H1 (cell line): ENCODE measurements around the gene RSAD2. TPM values are rescaled to one million over a fixed set of nuclear protein-coding genes. Genes with fewer than 3 reads are reported as not detected.

Source experiments
- CTCF ChIA-PET: fragments of 300-600 bp; sonication (Branson Sonifier 250); formaldehyde crosslinking; loops from one replicate; lab custom pipeline; 2021; ENCODE audit not compliant: partially characterized antibody; lab: Charles Lee
- POLR2A ChIA-PET: fragments of 300-600 bp; sonication (Branson Sonifier 250); formaldehyde crosslinking; loops from one replicate; lab custom pipeline; 2021; ENCODE audit warnings: inconsistent platforms; ENCODE audit not compliant: partially characterized antibody; lab: Charles Lee
- DNase-seq, 2 experiments: peaks; one replicate each; pipeline versions ENCODE4 v3.0.0 to v3.0.0-alpha.2; 2010 to 2022; ENCODE audit warnings: low spot score in 2 of 2, low read depth in 1 of 2, mixed read lengths in 1 of 2
- FAIRE-seq: peaks from 2 replicates; lab custom pipeline; 2011; peaks lifted over from hg19 to GRCh38; lab: Jason Lieb, UNC
- H2AFZ ChIP-seq: 2 replicates; pipeline ENCODE4 v1.8.1; 2012; ENCODE audit warnings: low read length, inconsistent platforms
- H2AK5ac ChIP-seq: 2 replicates; pipeline ENCODE4 v1.6.1; 2013; ENCODE audit warnings: low read depth, low read length
- H2BK120ac ChIP-seq: replicated peaks from 2 replicates; pipeline ENCODE3; 2013; ENCODE audit warnings: low read depth, low read length, inconsistent platforms
- H2BK12ac ChIP-seq: 2 replicates; pipeline ENCODE4 v1.6.1; 2013; ENCODE audit warnings: low read depth, low read length
- H2BK15ac ChIP-seq: 2 replicates; pipeline ENCODE4 v1.6.1; 2013; ENCODE audit warnings: low read length
- H2BK20ac ChIP-seq: 2 replicates; pipeline ENCODE4 v1.6.1; 2013; ENCODE audit warnings: low read length
- H2BK5ac ChIP-seq: 2 replicates; pipeline ENCODE4 v1.6.1; 2013; ENCODE audit warnings: low read depth, low read length
- H3K14ac ChIP-seq: 2 replicates; pipeline ENCODE4 v1.6.1; 2013; ENCODE audit warnings: inconsistent platforms; ENCODE audit not compliant: insufficient read length
- H3K18ac ChIP-seq: 2 replicates; pipeline ENCODE4 v1.6.1; 2013; ENCODE audit warnings: low read length; ENCODE audit errors: extremely low read depth
- H3K23ac ChIP-seq: 2 replicates; pipeline ENCODE4 v1.6.1; 2013; ENCODE audit warnings: inconsistent platforms; ENCODE audit not compliant: insufficient read length
- H3K23me2 ChIP-seq: 2 replicates; pipeline ENCODE4 v1.6.1; 2013; ENCODE audit warnings: low read depth, low read length
- H3K27ac ChIP-seq: 2 replicates; pipeline ENCODE4 v1.6.1; 2011; ENCODE audit warnings: low read depth, low read length, inconsistent platforms
- H3K27me3 ChIP-seq, 4 experiments: replicated peaks in 1 of 4; 1 replicate in 1 of 4; 2 replicates in 3 of 4; pipeline versions ENCODE4 v1.6.1 to v1.8.1; 2011 to 2013; ENCODE audit warnings: low read length in 3 of 4, mild to moderate bottlenecking in 3 of 4, inconsistent platforms in 2 of 4, mixed read lengths in 2 of 4, moderate library complexity in 1 of 4; ENCODE audit not compliant: control insufficient read depth in 3 of 4, insufficient read depth in 3 of 4; ENCODE audit errors: extremely low read depth in 1 of 4
- H3K36me3 ChIP-seq, 4 experiments: 2 replicates each; pipeline versions ENCODE4 v1.6.1 to v1.8.1; 2011 to 2013; ENCODE audit warnings: mild to moderate bottlenecking in 4 of 4, low read length in 3 of 4, moderate library complexity in 2 of 4, control low read depth in 1 of 4, inconsistent platforms in 1 of 4; ENCODE audit not compliant: insufficient read depth in 4 of 4, control insufficient read depth in 2 of 4
- H3K4ac ChIP-seq: replicated peaks from 2 replicates; pipeline ENCODE3; 2013; ENCODE audit warnings: low read length, low read depth, mixed read lengths, inconsistent platforms; ENCODE audit not compliant: insufficient read length
- H3K4me1 ChIP-seq, 4 experiments: replicated peaks in 1 of 4; 1 replicate in 1 of 4; 2 replicates in 3 of 4; pipeline versions ENCODE4 v1.6.1 to v1.8.1; 2011 to 2013; ENCODE audit warnings: low read length in 3 of 4, inconsistent platforms in 2 of 4, mixed read lengths in 1 of 4; ENCODE audit not compliant: insufficient read depth in 4 of 4, control insufficient read depth in 3 of 4
- H3K4me2 ChIP-seq, 2 experiments: 2 replicates each; pipeline versions ENCODE4 v1.6.1 to v1.8.1; 2011 to 2013; ENCODE audit warnings: low read depth in 2 of 2, low read length in 2 of 2, control low read depth in 1 of 2, inconsistent platforms in 1 of 2, mild to moderate bottlenecking in 1 of 2; ENCODE audit not compliant: insufficient read depth in 1 of 2
- H3K4me3 ChIP-seq, 4 experiments: fragments of 200-600, 300-600 bp in 1 of 4; sonication (generic), shearing (Covaris generic), sonication (Bioruptor Twin) in 1 of 4; 2 replicates each; pipeline versions ENCODE4 v1.5.1 to v1.8.1; 2011 to 2016; ENCODE audit warnings: low read length in 4 of 4, low read depth in 3 of 4, control low read depth in 2 of 4, inconsistent platforms in 2 of 4, mild to moderate bottlenecking in 2 of 4, mixed read lengths in 1 of 4, moderate library complexity in 1 of 4; ENCODE audit not compliant: insufficient read depth in 2 of 4; ENCODE audit errors: extremely low read depth in 1 of 4
- H3K56ac ChIP-seq: replicated peaks from 2 replicates; pipeline ENCODE3; 2013; ENCODE audit warnings: low read depth, mild to moderate bottlenecking, mixed read lengths, low read length, inconsistent platforms; ENCODE audit not compliant: insufficient read length
- H3K79me1 ChIP-seq: 2 replicates; pipeline ENCODE4 v1.6.1; 2013; ENCODE audit warnings: low read depth, low read length, control low read depth
- H3K79me2 ChIP-seq, 2 experiments: 2 replicates each; pipeline versions ENCODE4 v1.6.1 to v1.8.1; 2012 to 2013; ENCODE audit warnings: low read length in 2 of 2, mild to moderate bottlenecking in 2 of 2, inconsistent platforms in 1 of 2; ENCODE audit not compliant: insufficient read depth in 2 of 2, control insufficient read depth in 1 of 2
- H3K9ac ChIP-seq, 4 experiments: replicated peaks in 1 of 4; 1 replicate in 1 of 4; 2 replicates in 3 of 4; pipeline versions ENCODE4 v1.6.1 to v1.8.1; 2011 to 2013; ENCODE audit warnings: low read depth in 3 of 4, low read length in 3 of 4, control low read depth in 2 of 4, mild to moderate bottlenecking in 2 of 4, moderate library complexity in 2 of 4, inconsistent platforms in 1 of 4; ENCODE audit errors: extremely low read depth in 1 of 4
- H3K9me3 ChIP-seq, 2 experiments: 2 replicates each; pipeline versions ENCODE4 v1.6.1 to v1.8.1; 2012 to 2013; ENCODE audit warnings: mild to moderate bottlenecking in 2 of 2, moderate library complexity in 2 of 2, control low read depth in 1 of 2, inconsistent platforms in 1 of 2, low read depth in 1 of 2, low read length in 1 of 2, mixed read lengths in 1 of 2; ENCODE audit not compliant: insufficient read depth in 2 of 2
- H4K20me1 ChIP-seq, 2 experiments: replicated peaks in 1 of 2; 2 replicates each; pipeline versions ENCODE3 to v1.8.1; 2011 to 2013; ENCODE audit warnings: inconsistent platforms in 2 of 2, low read length in 2 of 2, mild to moderate bottlenecking in 1 of 2; ENCODE audit not compliant: insufficient read depth in 2 of 2, control insufficient read depth in 1 of 2
- H4K5ac ChIP-seq: 2 replicates; pipeline ENCODE4 v1.6.1; 2013; ENCODE audit warnings: low read length, low read depth, mixed read lengths, inconsistent platforms; ENCODE audit not compliant: insufficient read length
- H4K8ac ChIP-seq: 2 replicates; pipeline ENCODE4 v1.8.0; 2013; ENCODE audit warnings: mild to moderate bottlenecking, moderate library complexity, low read length, inconsistent platforms; ENCODE audit not compliant: insufficient read depth; ENCODE audit errors: extremely low read depth
- H4K91ac ChIP-seq: replicated peaks from 2 replicates; pipeline ENCODE3; 2013; ENCODE audit warnings: low read length, mixed read lengths, inconsistent platforms; ENCODE audit not compliant: insufficient read length
- BCL11A ChIP-seq, 2 experiments: IDR thresholded peaks; one replicate each; pipeline ENCODE4 v1.6.1; 2011; ENCODE audit warnings: low read depth in 2 of 2, low read length in 2 of 2, mild to moderate bottlenecking in 2 of 2
- CBX8 ChIP-seq: fragments of 300-800, 300-1000 bp; sonication (generic); IDR thresholded peaks from 2 replicates; pipeline ENCODE4 v1.7.1; 2016; ENCODE audit warnings: low read depth, low read length, borderline replicate concordance
- HDAC6 ChIP-seq: IDR thresholded peaks from one replicate; pipeline ENCODE4 v1.7.1; 2012; ENCODE audit warnings: low read depth, mild to moderate bottlenecking, inconsistent platforms, low read length, moderate library complexity
- RXRA ChIP-seq: IDR thresholded peaks from 2 replicates; pipeline ENCODE4 v1.6.1; 2011; ENCODE audit warnings: low read depth, mild to moderate bottlenecking, low read length, moderate library complexity; ENCODE audit not compliant: insufficient read depth
- WGBS, 2 experiments: shearing (Covaris generic) in 1 of 2; methylation state at CpG; one replicate each; pipeline versions ENCODE4 v1.1.6 to v1.1.7; 2013 to 2015; ENCODE audit warnings: low lambda C conversion rate in 2 of 2, mixed read lengths in 2 of 2, inconsistent platforms in 1 of 2, low coverage in 1 of 2, missing lambda C conversion rate in 1 of 2; ENCODE audit not compliant: insufficient replicate concordance in 2 of 2, insufficient coverage in 1 of 2, insufficient read length in 1 of 2; ENCODE audit errors: extremely low coverage in 1 of 2, missing lambda C conversion rate in 1 of 2; 5-methylcytosine and 5-hydroxymethylcytosine counted together
- polyA plus RNA-seq, 7 experiments: library from polyadenylated mRNA; depleted of rRNA in 3 of 7; stranded (reverse) in 5 of 7; unstranded in 2 of 7; fragments of >200 nt in 5 of 7; fragments of 200-250 nt in 2 of 7; gene quantifications; 1 replicate in 5 of 7; 2 replicates in 1 of 7; 4 replicates in 1 of 7; pipeline versions ENCODE4 v1.2.1 to v1.2.3, GENCODE V29; 2011 to 2013; ENCODE audit warnings: missing spikeins in 2 of 7, mixed read lengths in 2 of 7
- total RNA-seq: library from RNA; stranded (reverse); fragmentation: NEBNext Ultra II Directional; extraction: Animal tissue kit (Norgen Biotek cat#: 25700); gene quantifications from 2 replicates; pipeline ENCODE4 v1.2.1, GENCODE V29; 2021

Gene RSAD2
- total and polyA plus RNA-seq, 2 of the 8 experiments (the other 6 are each of a cell fraction or from before 2014, with no cell fraction given), result not detected

GRCh38 chr2:6833300-6833604 is 44.3 kb upstream of the RSAD2 start:
- no peak overlapping the region for H3K4ac ChIP-seq
- H3K18ac ChIP-seq, result no peak overlapping the region
- peaks cover 17 to 20% of the 10 kb centered on the region in 2 experiments for H3K9me3 ChIP-seq
- H2AK5ac ChIP-seq, result no peak overlapping the region
- no peak overlapping the region for H3K4me2 ChIP-seq
- TF ChIP-seq RXRA, result no peak
- TF ChIP-seq HDAC6, result no peak
- TF ChIP-seq BCL11A (IDR thresholded peaks at IDR 0.05; ENCODE audit: low read depth in 2 of 2, low read length in 2 of 2), result no peak
- TF ChIP-seq CBX8, result no peak
- no peaks in the 10 kb centered on the region for H3K23me2 ChIP-seq
- H3K14ac ChIP-seq, result no peak overlapping the region
- no peak overlapping the region for H3K9ac ChIP-seq
- no peak overlapping the region for H3K27ac ChIP-seq
- no peaks in the 10 kb centered on the region for H4K20me1 ChIP-seq
- H2BK12ac ChIP-seq, result no peak overlapping the region
- no peaks in the 10 kb centered on the region for H3K79me2 ChIP-seq
- H2BK15ac ChIP-seq, result no peak overlapping the region
- 90% methylated on average over 2 of the region's 2 CpGs; no CpG with 5 or more reads in 1 of the 2 experiments for WGBS, 2 experiments
- H3K4me3 ChIP-seq, result no peak overlapping the region
- DNase-seq (no peak), FAIRE-seq (no peak)
- H2BK20ac ChIP-seq, result no peak overlapping the region
- H3K4me1 ChIP-seq, result no peaks in the 10 kb centered on the region
- H4K8ac ChIP-seq, result no peak overlapping the region
- ChIA-PET CTCF (no interaction called here), POLR2A (no interaction called here)
- H2AFZ ChIP-seq, result no peak overlapping the region
- no peaks in the 10 kb centered on the region for H3K27me3 ChIP-seq
- H4K91ac ChIP-seq, result no peak overlapping the region
- H2BK120ac ChIP-seq, result no peak overlapping the region
- H4K5ac ChIP-seq, result no peak overlapping the region
- H3K79me1 ChIP-seq, result no peaks in the 10 kb centered on the region
- H3K56ac ChIP-seq, result no peak overlapping the region
- no peak overlapping the region for H2BK5ac ChIP-seq
- H3K23ac ChIP-seq, result no peak overlapping the region
- no peaks in the 10 kb centered on the region; a peak in 1 of 8 replicates for H3K36me3 ChIP-seq
